Measurements from ENCODE around the gene CDC42BPB.

CDC42BPB gene

GRCh38 chr14:102962111-102962627, 95.2 kb downstream of the CDC42BPB start:
- no peak for DNase-seq

- no peak for DNase-seq
These were observed 98.9 kb downstream of the CDC42BPB start for GRCh38 chr14:102958461-102958860.

GRCh38 chr14:102957222-102957621, 100.1 kb downstream of the CDC42BPB start:
- DNase-seq: no peak

DNA sequence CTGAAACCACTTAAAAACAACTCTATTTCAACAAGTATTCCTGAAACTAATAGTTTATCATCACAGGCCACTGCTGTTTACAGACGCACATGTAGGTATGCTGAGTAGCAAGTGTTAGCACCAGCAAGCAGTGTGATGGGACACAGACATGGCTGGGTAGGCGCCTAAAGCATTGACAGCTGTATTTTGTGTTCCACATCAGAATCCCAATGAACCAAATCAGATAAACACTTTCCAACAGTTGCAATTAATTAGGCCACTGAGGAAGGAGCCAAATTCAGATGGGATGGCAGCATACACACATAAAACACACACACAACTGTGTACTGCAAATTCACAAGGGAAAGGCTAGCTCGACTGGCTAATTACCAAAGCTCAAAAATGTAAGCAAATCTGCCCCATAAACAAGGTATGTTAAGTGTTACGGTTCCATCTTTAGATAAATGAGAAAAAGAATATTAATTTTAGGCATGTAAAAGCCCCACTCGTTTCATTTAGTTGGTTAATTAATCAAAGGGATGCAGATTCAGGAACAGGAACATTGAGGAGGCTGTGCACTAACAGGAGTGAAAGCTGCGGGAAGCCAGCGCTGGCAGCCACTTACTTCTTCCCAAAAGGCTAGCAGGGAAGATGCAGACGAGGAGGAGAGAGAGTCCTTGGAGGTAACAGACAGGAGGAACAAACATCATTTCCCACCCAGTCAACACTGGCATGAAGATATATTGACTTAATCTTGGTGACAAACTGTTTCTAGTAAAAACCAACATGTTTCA, 101.5 kb downstream of the CDC42BPB start:
- no peak for DNase-seq

GRCh38 chr14:102954081-102954789, 103.1 kb downstream of the CDC42BPB start:
- no peak for DNase-seq

DNA sequence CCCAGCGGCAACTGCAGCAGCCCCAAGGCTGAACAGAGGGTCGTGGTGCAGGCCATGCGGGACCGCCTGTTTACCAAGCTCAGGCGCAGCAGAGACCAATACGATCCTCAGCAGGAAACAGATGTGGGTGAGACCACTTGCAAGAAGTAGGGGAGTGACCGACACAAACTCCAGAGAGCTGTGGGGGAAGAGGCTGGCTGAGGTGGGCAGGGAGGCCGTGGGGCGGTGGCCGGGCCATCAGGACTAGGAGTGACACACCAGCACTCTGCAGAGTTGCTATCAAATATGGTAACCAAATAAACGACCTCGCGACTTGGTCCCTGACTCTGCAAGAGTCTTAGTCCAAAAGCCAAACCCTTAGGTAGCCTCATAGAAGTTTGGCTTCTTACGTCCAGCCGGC, 104.2 kb downstream of the CDC42BPB start:
- DNase-seq: no peak

GRCh38 chr14:102952276-102952675, 105.1 kb downstream of the CDC42BPB start:
- no peak for DNase-seq

DNA sequence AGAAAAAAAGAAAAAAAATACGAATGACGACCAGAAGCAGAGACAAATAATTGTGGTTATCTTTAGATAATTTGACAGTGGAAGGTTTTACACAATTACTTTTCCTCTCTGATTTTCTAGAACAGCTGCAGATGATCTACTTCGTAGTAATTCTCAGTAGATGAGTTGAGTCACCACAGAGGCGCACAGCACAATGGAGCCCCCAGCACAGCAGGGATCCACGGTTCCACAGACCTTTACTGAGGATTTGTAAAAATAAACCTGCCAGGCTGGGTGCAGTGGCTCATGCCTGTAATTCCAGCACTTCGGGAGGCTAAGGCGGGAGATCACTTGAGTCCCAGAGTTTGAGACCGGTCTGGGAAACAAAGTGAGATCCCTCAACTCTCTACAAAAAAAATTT, 105.5 kb downstream of the CDC42BPB start:
- no peak for DNase-seq

DNA sequence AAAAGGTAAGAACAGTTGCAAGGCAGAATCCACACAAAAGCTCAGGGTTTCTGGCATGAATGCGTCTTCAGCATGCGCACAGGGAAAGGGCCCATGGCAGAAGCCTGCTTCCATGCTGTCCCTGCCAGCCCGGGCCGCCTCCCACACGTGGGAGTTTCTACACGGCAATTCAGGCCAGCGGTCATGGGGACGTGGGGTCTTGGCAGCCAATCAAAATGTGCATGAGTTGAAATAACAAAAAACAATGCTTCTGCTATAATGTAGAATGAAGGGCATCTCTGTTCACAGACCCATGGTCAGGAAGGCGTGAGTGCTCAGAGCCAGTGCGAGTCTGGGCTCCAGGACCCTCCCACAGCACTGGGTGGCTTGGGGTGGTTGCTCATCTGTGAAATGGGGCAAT, 106.3 kb downstream of the CDC42BPB start:
- DNase-seq: no peak

- DNase-seq: no peak
These were observed 107.4 kb downstream of the CDC42BPB start for GRCh38 chr14:102949801-102950451.

GRCh38 chr14:102949062-102949800, 108.1 kb downstream of the CDC42BPB start:
- no peak for DNase-seq

DNA sequence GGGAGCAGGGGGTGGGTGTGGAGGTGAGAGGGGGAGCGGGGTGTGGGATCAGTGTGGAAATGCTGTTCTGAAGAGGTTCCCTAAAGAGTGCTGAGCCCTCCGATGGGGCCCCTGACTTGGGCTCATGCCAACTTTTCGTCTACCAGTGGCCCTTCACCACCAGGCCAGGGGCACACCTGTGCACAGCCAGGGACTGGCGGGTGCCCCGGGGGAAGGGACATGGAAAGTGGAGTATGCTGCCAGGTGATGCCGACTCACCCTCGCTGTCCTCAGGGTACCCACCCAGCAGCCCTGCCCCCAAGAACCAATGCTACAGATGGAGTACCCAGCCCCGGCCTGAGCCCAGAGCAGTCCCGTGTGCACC, 108.7 kb downstream of the CDC42BPB start:
- DNase-seq: no peak

DNA sequence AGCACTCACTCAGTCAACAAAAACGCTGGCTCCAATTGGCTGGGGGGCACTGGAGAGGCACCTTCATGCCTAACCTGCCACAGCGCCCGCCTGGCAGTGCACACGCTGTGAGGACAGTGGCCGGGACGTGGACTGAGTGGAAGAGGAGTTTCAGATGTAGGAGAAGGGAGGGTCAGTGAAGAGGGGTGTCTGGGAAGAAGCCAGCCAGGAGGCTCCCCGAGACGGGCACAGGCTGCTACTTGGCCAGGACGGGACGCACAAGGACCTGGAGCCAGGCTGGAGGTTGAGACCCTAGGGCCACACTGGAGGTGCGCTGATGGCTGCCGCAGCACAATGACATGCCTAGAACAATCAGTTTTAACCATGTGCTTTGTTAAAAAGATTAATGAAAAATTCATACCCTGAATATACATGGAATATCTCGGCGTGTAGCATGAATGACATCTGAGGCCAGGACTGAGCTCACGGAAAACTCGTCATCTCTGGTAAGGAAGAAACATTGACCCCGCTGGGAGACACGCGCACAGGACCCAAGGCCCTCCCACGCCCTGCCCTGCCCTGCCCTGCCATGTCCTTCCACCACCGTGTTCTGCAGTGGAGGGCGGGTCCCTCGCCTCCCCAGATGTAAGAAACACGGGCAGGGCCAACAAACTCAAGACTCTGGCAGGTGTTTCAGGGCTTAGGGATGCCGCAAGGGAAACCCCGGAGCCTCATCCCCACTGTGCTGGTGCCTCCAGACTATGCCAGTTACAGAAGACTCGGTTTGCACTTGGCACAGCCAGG, 109.8 kb downstream of the CDC42BPB start:
- no peak for DNase-seq

- no peak for DNase-seq
These were observed 111.8 kb downstream of the CDC42BPB start for GRCh38 chr14:102945346-102946130.

- no peak for DNase-seq
These were observed 112.7 kb downstream of the CDC42BPB start for GRCh38 chr14:102944448-102945330.

GRCh38 chr14:102943979-102944378, 113.4 kb downstream of the CDC42BPB start:
- DNase-seq: no peak

- no peak for DNase-seq
These were observed 113.9 kb downstream of the CDC42BPB start for GRCh38 chr14:102943454-102943853.

- no peak for DNase-seq
These were observed 115.3 kb downstream of the CDC42BPB start for GRCh38 chr14:102942069-102942468.

GRCh38 chr14:102941419-102942011, 115.8 kb downstream of the CDC42BPB start:
- no peak for DNase-seq
